Testis (tissue), 3 donors: Measurements from ENCODE around the gene SLC22A23. TPM values are rescaled to one million over a fixed set of nuclear protein-coding genes. Genes with fewer than 3 reads are reported as not detected.

Experiments
- DNase-seq: peaks from one replicate; pipeline ENCODE4 v3.0.0-alpha.2; 2019
- H3K27ac ChIP-seq, 2 donors: fragments of 200-600 bp; sonication (generic); one replicate each; pipeline ENCODE4 v1.5.1; 2019
- H3K27me3 ChIP-seq: fragments of 200-600 bp; sonication (generic); one replicate; pipeline ENCODE4 v1.5.1; 2019
- H3K36me3 ChIP-seq: fragments of 200-600 bp; sonication (generic); one replicate; pipeline ENCODE4 v1.5.1; 2017; ENCODE audit warnings: low read depth; ENCODE audit errors: missing control alignments
- H3K4me1 ChIP-seq: fragments of 200-600 bp; sonication (generic); one replicate; pipeline ENCODE4 v1.5.1; 2019
- H3K4me3 ChIP-seq, 2 donors: fragments of 200-600 bp; sonication (generic); one replicate each; pipeline ENCODE4 v1.5.1; 2017 to 2019
- H3K9me3 ChIP-seq: fragments of 200-600 bp; sonication (generic); one replicate; pipeline ENCODE4 v1.5.1; 2017
- POLR2A ChIP-seq: fragments of 450-650 bp; IDR thresholded peaks from one replicate; pipeline ENCODE4 v1.6.1; 2017; ENCODE audit warnings: antibody characterized with exemption, mild to moderate bottlenecking, moderate library complexity
- WGBS, 2 donors: methylation state at CpG; one replicate each; pipeline ENCODE4 v1.1.5; 2018; 5-methylcytosine and 5-hydroxymethylcytosine counted together
- intact Hi-C: fragments of 100-400 bp; cut with DNase I; formaldehyde crosslinking; loops from one replicate; pipeline ENCODE4 v1.15.1; 2023; ENCODE audit warnings: low total_unique reads
- polyA plus RNA-seq: library from polyadenylated mRNA; stranded (reverse); fragments of 350-450 nt; fragmentation: Illumina TruSeq; extraction: RNeasy Lipid Tissue Mini Kit (QIAGEN cat#74804); gene quantifications from one replicate; pipeline ENCODE4 v1.2.3, GENCODE V29; 2014; ENCODE audit warnings: low read depth, low replicate concordance; ENCODE audit not compliant: insufficient read depth
- total RNA-seq, 2 donors: library from RNA; depleted of rRNA; stranded (reverse); fragments of >200 nt; gene quantifications; one replicate each; pipeline ENCODE4 v1.2.3, GENCODE V29; 2016
- TF ChIP-seq, protein P1 (sequence below), 3 experiments: fragments of 450-650 bp in 2 of 3; fragments of 200-600 bp in 1 of 3; sonication (generic) in 1 of 3; IDR thresholded peaks; one replicate each; pipeline ENCODE4 v1.5.1; 2016 to 2019; ENCODE audit warnings: antibody characterized with exemption in 3 of 3, mild to moderate bottlenecking in 2 of 3, moderate library complexity in 1 of 3

The SLC22A23 gene
- total and polyA plus RNA-seq, 3 donors from 2014 or later: 9.0 to 20.9 (median 14.9) TPM

DNA sequence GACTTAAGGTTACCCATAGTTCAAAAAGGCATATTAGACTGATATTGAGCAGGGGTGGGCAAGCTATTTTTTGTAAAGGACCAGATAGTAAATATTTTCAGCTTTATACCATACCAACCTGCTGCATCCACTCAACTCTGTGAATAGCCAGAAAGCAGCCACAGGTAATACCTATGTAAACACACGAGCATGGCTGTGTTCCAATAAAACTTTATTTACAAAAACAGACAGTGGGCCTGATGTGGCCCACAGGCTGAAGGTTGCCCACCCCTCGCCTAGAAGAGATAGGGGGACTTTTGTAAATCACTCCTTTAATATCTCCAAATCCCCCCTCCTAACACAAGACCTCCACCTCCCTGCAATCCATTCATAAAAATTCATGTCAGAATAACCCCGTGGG lies 133.7 kb downstream of the SLC22A23 start:
- intact Hi-C loops: no loop called here
- no peak for TF ChIP-seq POLR2A
- TF ChIP-seq, protein P1, sequence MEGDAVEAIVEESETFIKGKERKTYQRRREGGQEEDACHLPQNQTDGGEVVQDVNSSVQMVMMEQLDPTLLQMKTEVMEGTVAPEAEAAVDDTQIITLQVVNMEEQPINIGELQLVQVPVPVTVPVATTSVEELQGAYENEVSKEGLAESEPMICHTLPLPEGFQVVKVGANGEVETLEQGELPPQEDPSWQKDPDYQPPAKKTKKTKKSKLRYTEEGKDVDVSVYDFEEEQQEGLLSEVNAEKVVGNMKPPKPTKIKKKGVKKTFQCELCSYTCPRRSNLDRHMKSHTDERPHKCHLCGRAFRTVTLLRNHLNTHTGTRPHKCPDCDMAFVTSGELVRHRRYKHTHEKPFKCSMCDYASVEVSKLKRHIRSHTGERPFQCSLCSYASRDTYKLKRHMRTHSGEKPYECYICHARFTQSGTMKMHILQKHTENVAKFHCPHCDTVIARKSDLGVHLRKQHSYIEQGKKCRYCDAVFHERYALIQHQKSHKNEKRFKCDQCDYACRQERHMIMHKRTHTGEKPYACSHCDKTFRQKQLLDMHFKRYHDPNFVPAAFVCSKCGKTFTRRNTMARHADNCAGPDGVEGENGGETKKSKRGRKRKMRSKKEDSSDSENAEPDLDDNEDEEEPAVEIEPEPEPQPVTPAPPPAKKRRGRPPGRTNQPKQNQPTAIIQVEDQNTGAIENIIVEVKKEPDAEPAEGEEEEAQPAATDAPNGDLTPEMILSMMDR (IDR thresholded peaks at IDR 0.05): no peak
- H3K4me1 ChIP-seq: no peaks in the 10 kb centered on the region
- H3K36me3 ChIP-seq: no peaks in the 10 kb centered on the region
- DNase-seq: no peak
- no peak overlapping the region for H3K27ac ChIP-seq
- no peaks in the 10 kb centered on the region for H3K9me3 ChIP-seq
- no peak overlapping the region for H3K4me3 ChIP-seq
- WGBS, 2 donors: 83 to 88% methylated on average over 3 of the region's 3 CpGs
- H3K27me3 ChIP-seq: no peaks in the 10 kb centered on the region

DNA sequence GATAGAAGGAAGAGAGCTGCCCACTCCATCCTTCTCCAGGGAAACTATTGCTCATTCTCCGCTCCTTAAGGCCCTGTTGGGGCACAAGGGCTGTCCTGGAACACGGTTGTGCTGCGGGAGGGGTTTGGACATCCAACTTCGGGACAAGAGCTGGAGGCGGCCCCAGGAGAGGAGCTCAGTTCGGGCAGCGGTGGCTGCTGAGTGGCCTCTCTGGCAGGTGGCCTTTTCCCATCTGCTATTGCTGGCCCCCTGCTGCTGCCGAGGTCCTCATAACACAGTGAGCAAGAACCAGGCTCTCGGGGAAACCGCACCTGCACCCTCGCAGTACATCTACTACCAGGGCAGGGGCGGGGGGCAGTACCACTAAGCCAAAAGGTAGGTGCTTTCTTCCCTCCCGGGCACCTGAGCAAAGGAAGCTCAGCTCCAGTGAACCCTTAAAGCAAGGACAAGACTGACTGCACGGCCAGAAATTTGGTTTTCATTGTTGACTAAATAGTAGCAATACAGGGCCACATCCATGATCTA lies 134.4 kb downstream of the SLC22A23 start:
- intact Hi-C loops: no loop called here
- Histone ChIP-seq H3K27me3 (no peaks in the 10 kb centered on the region), H3K4me3 (no peak overlapping the region), H3K9me3 (no peaks in the 10 kb centered on the region), H3K27ac (no peak overlapping the region), H3K4me1 (no peaks in the 10 kb centered on the region), H3K36me3 (no peaks in the 10 kb centered on the region)
- WGBS, 2 donors: 92% methylated on average over 10 to 14 of the region's 14 CpGs
- DNase-seq: no peak
- TF ChIP-seq, protein P1 (IDR thresholded peaks at IDR 0.05): no peak
- no peak for TF ChIP-seq POLR2A

DNA sequence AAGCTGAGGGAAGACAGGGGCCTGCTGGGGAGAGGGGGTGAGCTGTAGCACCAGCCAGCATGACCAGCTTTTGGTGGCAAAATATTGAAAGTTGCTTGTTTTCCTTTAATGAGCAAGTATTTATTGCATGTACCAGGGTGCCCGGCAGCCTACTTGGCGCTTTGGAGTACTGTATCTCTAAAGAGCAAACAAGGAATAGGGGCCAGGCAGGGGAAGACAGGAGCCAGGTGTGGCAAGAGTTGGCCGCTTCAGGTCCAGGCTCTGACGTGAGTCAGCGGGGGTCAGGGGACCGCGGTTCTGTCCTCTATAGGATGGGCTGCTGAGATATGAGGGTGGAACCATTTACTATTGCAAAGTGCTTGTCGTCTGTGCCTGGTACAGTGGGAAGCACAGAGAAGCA lies 135.0 kb downstream of the SLC22A23 start:
- intact Hi-C loops: no loop called here
- 78 to 89% methylated on average over 8 of the region's 8 CpGs for WGBS, 2 donors
- no peaks in the 10 kb centered on the region for H3K27me3 ChIP-seq

DNA sequence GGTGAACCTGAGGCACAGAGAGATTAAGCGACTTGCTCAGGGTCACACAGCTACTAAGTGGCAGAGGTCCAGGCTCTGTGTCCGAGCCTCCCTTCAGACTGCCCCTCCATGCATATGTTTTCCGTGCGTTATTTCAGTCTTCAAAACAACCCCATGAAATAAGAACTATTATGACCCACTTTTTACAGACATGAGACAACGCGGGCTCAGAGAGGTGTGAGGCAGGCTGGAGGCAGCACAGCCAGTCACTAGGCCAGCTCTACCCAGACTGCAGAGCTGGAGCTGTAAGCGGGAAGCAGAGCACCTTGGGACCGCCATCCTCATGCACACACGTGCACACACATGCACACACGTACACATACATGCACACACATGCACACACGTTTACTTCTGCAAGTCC lies 135.8 kb downstream of the SLC22A23 start:
- Histone ChIP-seq H3K4me1 (no peaks in the 10 kb centered on the region), H3K4me3 (no peak overlapping the region), H3K27me3 (no peaks in the 10 kb centered on the region), H3K36me3 (no peaks in the 10 kb centered on the region), H3K27ac (no peak overlapping the region), H3K9me3 (no peaks in the 10 kb centered on the region)
- WGBS, 2 donors: 91 to 93% methylated on average over 11 of the region's 11 CpGs
- no peak for TF ChIP-seq POLR2A
- TF ChIP-seq, protein P1 (IDR thresholded peaks at IDR 0.05): no peak
- DNase-seq: no peak
- intact Hi-C loops: no loop called here

More for the DNA sequence above, 135.0 kb downstream of the SLC22A23 start:
- Histone ChIP-seq H3K4me1 (no peaks in the 10 kb centered on the region), H3K27ac (no peak overlapping the region), H3K4me3 (no peak overlapping the region), H3K9me3 (no peaks in the 10 kb centered on the region), H3K36me3 (no peaks in the 10 kb centered on the region)
- no peak for DNase-seq
- TF ChIP-seq, protein P1 (IDR thresholded peaks at IDR 0.05): no peak
- no peak for TF ChIP-seq POLR2A

DNA sequence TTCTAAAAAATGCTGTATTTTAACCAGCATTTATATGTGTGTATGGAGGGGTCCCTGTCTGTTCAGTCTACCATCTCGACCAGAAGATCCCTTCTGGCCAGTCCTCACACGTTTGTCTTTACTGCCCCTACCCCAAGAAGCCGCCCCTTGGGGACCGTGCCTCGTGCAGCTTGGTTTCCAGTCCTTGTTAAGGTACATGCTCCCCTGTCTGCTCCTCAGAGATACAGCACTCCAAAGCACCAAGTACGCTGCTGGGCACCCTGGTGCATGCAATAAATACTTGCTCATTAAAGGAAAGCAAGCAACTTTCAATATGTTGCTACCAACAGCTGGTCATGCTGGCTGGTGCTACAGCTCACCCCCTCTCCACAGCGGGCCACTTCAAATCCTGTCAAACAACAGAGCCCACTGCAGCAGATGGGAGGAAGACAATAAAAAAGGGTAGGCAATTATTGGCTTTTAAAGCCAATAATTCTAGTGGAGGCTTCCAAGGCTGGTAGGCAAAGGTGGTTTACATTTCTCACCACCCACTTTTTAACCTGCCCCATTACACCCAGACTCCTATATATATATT lies 136.5 kb downstream of the SLC22A23 start:
- TF ChIP-seq POLR2A: no peak
- TF ChIP-seq, protein P1 (IDR thresholded peaks at IDR 0.05): no peak
- intact Hi-C loops: no loop called here
- WGBS, 2 donors: 78 to 82% methylated on average over 7 of the region's 7 CpGs
- no peaks in the 10 kb centered on the region for H3K9me3 ChIP-seq
- H3K36me3 ChIP-seq: no peaks in the 10 kb centered on the region
- no peaks in the 10 kb centered on the region for H3K27me3 ChIP-seq
- no peak overlapping the region for H3K27ac ChIP-seq
- no peak for DNase-seq
- H3K4me3 ChIP-seq: no peak overlapping the region
- no peaks in the 10 kb centered on the region for H3K4me1 ChIP-seq
